22Rv1 (cell line): Measurements from ENCODE around the gene GTF2IRD1.
"Not testable (repeated sequence)": the region's sequence is repeated elsewhere in the genome, so short reads cannot be mapped to it uniquely, and the experiment has no call there.

Experiments used
- H3K27ac ChIP-seq: fragments of 450-650 bp; 2 replicates; pipeline ENCODE4 v1.5.1; 2017
- ZFX ChIP-seq: fragments of 450-650 bp; IDR thresholded peaks from 2 replicates; pipeline ENCODE4 v1.6.1; 2017; ENCODE audit warnings: antibody characterized with exemption, borderline replicate concordance
- TF ChIP-seq, protein P1 (sequence below): fragments of 450-650 bp; IDR thresholded peaks from 2 replicates; pipeline ENCODE4 v1.5.1; 2017; ENCODE audit warnings: mild to moderate bottlenecking

GTF2IRD1 gene

DNA sequence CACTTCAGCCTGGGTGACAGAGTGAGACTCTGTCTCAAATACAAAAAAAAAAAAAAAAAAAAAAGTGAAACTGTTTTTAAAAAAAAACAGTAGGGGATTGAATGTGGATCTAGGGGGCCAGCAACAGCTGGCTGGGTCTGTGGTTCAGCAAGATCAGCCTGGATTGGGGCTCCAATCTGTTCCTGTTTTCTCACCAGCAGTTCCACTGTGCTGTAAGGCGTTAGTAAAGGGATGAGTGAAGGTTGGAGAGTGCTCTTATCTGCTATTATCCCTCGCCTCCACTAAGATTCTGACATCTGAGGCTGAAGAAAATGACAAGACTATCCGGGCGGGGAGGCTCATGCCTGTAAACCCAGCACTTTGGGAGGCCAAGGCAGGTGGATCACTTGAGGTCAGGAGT, 41.6 kb upstream of the GTF2IRD1 start:
- no peak for TF ChIP-seq ZFX
- TF ChIP-seq, protein P1, sequence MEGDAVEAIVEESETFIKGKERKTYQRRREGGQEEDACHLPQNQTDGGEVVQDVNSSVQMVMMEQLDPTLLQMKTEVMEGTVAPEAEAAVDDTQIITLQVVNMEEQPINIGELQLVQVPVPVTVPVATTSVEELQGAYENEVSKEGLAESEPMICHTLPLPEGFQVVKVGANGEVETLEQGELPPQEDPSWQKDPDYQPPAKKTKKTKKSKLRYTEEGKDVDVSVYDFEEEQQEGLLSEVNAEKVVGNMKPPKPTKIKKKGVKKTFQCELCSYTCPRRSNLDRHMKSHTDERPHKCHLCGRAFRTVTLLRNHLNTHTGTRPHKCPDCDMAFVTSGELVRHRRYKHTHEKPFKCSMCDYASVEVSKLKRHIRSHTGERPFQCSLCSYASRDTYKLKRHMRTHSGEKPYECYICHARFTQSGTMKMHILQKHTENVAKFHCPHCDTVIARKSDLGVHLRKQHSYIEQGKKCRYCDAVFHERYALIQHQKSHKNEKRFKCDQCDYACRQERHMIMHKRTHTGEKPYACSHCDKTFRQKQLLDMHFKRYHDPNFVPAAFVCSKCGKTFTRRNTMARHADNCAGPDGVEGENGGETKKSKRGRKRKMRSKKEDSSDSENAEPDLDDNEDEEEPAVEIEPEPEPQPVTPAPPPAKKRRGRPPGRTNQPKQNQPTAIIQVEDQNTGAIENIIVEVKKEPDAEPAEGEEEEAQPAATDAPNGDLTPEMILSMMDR = no peak
- no peak overlapping the region for H3K27ac ChIP-seq

DNA sequence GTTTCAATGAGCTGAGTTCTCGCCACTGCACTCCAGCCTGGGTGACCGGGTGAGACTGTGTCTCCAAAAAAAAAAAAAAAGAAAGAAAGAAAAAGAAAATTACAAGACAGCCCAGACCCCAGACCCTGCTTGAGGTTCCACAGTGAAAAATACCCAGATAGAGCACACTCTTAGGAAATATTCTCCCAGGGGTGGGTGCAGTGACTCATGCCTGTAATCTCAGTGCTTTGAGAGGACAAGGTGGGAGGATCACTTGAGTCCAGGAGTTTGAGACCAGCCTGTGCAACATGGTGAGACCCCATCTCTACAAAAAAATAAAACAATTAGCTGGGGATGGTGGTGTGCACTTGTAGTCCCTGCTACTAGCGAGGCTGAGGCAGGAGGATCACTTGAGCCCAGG, 41.1 kb upstream of the GTF2IRD1 start:
- H3K27ac ChIP-seq = no peak overlapping the region
- TF ChIP-seq, protein P1 = no peak

DNA sequence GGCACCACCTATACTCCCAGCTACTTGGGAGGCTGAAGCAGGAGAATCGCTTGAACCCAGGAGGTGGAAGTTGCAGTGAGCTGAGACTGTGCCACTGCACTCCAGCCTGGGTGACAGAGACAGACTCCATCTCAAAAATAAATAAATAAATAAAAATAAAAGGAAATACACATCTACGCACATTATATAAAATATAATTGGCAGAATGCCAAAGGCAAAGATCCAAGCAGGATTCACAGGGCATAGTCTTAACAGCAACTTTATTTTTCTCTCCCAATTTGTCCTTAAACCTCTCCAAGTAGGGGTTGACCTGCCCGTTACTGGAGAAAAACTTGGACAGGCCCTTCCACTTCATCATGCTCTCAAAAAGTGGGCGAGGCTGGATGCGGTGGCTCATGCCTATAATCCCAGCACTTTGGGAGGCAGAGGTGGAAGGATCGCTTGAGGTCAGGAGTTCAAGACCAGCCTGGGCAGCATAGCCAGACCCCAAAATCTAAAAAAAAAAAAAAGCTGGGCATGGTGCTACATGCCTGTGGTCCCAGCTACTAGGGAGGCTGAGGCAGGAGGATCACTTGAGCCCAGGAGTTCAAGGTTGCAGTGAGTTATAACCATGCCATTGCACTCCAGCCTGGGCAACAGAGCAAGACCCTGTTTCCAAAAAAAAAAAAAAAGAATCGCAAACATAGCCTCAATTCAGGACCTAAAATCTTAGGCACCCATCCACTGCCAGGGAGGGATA, 38.9 kb upstream of the GTF2IRD1 start:
- H3K27ac ChIP-seq = not testable (repeated sequence)

DNA sequence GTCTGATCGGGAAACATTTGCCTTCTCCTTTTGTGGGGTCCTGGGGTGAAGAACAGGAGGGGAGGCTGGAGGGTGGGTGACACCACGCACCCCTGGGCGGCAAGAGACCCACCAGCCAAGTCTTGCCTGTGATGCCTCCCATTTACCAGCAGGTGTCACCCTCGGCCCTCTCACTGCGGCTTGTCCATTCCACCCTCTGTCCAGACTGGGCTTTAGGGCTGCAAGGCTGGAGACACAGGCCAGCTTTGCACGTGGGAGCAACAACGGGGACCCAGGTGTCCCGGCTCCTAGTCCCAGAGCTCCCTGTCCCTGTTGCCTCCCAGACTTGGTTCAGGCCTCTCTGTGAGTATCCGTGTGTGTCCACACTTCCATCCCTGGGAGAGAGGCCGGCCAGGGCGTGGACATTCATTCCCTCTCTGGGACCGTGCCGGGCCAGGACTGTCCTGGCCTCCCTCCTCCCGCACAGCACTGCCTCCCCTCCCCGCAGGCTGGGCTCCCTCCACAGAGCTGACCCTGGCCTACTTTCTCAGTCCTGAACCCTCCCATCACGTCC, 36.2 kb upstream of the GTF2IRD1 start:
- no peak overlapping the region for H3K27ac ChIP-seq
- TF ChIP-seq, protein P1 = peak; percentile 99
- no peak for TF ChIP-seq ZFX

DNA sequence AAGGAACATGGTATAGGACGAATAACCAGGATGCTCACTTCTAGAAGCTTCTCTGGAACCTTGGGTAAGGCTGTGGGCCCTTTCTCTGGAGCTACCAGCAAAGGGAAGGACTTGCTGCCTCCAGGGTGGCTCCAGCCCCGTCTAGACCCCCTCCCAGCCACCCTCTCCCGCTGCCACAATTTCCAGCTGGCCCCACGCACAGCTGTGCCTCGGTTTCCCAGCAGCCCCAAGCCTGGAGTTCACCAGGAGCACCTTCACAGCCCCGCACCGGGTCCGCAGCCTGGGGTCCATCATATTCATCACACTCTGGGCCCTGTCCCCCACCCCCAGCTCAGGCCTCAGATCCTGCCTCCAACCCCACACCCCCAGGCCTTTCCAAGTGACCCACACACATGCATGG, 35.6 kb upstream of the GTF2IRD1 start:
- H3K27ac ChIP-seq = no peak overlapping the region
- no peak for TF ChIP-seq ZFX
- TF ChIP-seq, protein P1 = no peak

DNA sequence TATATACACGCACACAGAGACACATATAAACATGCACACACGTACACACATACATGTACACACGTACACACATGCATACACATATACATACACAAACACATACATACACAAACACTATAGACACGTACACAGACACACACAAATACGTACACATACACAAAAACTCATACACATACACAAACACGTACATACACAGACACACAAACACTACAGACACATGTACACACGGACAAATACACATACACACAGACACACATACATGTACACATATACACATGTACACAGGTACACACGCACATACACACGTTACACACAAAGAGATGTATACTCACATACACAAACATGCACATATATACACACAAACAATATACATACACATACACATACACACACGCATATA, 35.2 kb upstream of the GTF2IRD1 start:
- TF ChIP-seq, protein P1 = no peak
- TF ChIP-seq ZFX = no peak

DNA sequence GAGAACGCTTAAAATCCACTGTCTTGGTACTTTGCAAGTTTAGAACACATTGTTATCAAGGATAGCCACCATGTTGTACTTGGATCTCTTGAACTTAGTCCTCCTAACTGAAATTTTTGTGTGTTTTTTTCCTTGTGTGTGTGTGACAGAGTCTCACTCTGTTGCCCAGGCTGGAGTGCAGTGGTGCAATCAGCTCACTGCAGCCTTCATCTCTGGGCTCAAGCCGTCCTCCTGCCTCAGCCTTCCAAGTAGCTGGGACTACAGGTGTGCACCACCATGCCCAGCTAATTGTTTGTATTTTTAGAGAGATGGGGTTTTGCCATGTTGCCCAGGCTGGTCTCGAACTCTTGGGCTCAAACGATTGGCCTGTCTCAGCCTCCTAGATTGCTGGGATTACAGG, 34.5 kb upstream of the GTF2IRD1 start:
- not testable (repeated sequence) for H3K27ac ChIP-seq

More for the DNA sequence above, 35.2 kb upstream of the GTF2IRD1 start:
- no peak overlapping the region for H3K27ac ChIP-seq

DNA sequence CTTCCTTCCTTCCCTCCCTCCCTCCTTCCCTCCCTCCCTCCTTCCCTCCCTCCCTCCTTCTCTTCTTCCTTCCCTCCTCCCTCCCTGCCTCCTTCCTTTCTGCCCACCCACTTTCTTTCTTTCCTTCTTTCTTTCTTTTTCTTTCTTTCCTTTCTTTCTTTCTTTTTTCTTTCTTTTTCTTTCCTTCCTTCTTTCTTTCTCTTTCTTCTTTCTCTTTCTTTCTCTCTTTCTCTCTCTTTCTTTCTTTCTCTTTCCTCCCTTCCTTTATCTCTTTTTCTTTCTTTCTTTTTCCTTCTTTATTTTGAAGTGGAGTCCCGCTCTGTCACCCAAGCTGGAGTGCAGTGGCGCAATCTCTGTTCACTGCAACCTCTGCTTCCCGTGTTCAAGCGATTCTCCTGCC, 33.7 kb upstream of the GTF2IRD1 start:
- TF ChIP-seq, protein P1 = no peak
- TF ChIP-seq ZFX = no peak
- H3K27ac ChIP-seq = no peak overlapping the region
